ENCODE results near the gene TLK1.

The TLK1 gene

GRCh38 chr2:171069286-171069956 lies 91.3 kb downstream of the TLK1 start:
- no peak overlapping the region for H3K4me3 ChIP-seq (ENCODE audit: low read depth, low read length)
- DNase-seq (ENCODE audit: low read depth), result no peak
- no peak for TF ChIP-seq CTCF (IDR thresholded peaks at IDR 0.05; ENCODE audit: insufficient read depth, low read depth, low read length, missing control alignments)

GRCh38 chr2:171066110-171066509 lies 94.6 kb downstream of the TLK1 start:
- DNase-seq (ENCODE audit: low read depth), result no peak
- no peak for TF ChIP-seq CTCF (IDR thresholded peaks at IDR 0.05; ENCODE audit: insufficient read depth, low read depth, low read length, missing control alignments)
- no peak overlapping the region for H3K4me3 ChIP-seq (ENCODE audit: low read depth, low read length)

GRCh38 chr2:171057575-171057974 lies 103.1 kb downstream of the TLK1 start:
- TF ChIP-seq CTCF (IDR thresholded peaks at IDR 0.05; ENCODE audit: insufficient read depth, low read depth, low read length, missing control alignments), result no peak
- DNase-seq (ENCODE audit: low read depth), result no peak
- no peak overlapping the region for H3K4me3 ChIP-seq (ENCODE audit: low read depth, low read length)

DNA sequence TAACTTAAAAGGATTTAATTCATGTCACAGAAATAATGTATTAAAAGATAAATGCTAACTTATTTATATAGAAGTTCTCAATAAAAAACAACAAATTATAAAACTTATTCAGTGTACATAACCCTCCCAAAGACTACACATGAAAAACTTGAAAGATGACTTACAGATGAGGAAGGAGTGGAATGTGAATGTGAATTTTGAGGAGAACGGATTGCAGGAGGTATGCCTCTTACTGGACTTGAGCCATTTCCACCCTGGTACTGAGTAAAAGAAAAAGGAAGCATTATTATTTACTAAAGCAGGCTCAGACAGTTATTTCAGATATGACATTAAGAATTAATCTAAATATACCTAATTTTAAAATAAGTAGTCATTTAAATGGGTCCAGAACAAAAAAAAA lies 104.4 kb downstream of the TLK1 start:
- no peak for DNase-seq (ENCODE audit: low read depth)
- no peak for TF ChIP-seq CTCF (IDR thresholded peaks at IDR 0.05; ENCODE audit: insufficient read depth, low read depth, low read length, missing control alignments)
- no peak overlapping the region for H3K4me3 ChIP-seq (ENCODE audit: low read depth, low read length)

GRCh38 chr2:171049691-171050090 lies 111.0 kb downstream of the TLK1 start:
- no peak overlapping the region for H3K4me3 ChIP-seq (ENCODE audit: low read depth, low read length)
- no peak for TF ChIP-seq CTCF (IDR thresholded peaks at IDR 0.05; ENCODE audit: insufficient read depth, low read depth, low read length, missing control alignments)
- no peak for DNase-seq (ENCODE audit: low read depth)

DNA sequence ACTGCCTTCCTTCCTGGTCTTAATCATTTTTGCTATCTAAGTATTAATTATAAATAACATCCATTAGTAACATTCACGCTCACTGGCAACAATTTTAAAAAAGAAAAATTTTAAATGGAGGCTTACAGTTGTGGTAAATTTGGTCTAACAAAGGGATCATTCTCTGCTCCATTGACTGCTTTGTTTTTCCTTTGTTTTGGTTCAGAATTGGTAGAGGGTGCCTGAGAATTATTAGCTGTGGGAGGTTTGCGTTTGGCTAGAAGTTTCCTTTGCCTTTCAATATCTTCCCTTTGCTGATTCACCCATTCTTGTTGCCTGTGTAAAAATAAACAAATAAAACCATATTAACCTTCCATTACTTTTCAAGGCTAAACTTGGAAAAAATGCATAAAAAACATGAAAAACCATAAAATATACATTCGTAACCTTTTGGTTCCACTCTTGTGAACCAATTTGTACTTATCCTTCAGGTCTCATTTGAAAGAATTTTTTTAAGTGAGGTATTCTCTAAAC lies 114.6 kb downstream of the TLK1 start:
- no peak overlapping the region for H3K4me3 ChIP-seq (ENCODE audit: low read depth, low read length)
- TF ChIP-seq CTCF (IDR thresholded peaks at IDR 0.05; ENCODE audit: insufficient read depth, low read depth, low read length, missing control alignments), result no peak
- DNase-seq (ENCODE audit: low read depth), result no peak

GRCh38 chr2:171044416-171044815 lies 116.3 kb downstream of the TLK1 start:
- TF ChIP-seq CTCF (IDR thresholded peaks at IDR 0.05; ENCODE audit: insufficient read depth, low read depth, low read length, missing control alignments), result no peak
- H3K4me3 ChIP-seq (ENCODE audit: low read depth, low read length), result no peak overlapping the region
- DNase-seq (ENCODE audit: low read depth), result peak; percentile 27
